Measurements from ENCODE around the gene CHODL.

DNA sequence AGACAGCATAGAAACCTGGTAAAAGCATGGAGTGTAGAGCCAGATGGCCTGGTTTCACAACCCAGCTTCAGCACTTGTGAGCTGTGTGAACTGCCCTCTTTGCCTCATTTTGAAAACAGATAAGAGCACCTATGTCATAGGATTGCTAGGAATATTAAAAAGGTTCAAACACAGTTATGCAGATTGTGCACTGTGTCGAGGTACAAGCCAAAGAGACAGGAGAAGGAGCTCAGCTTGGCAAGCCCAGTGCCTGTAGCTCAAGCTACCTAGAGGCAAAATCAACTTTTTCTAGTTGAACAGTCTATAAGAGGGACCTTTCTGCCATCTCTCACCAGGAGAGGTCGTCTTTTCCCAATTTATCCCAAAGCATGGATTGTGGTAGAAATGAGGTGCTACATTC is 5.0 kb downstream of the CHODL start:
- TF ChIP-seq CTCF (IDR thresholded peaks at IDR 0.05; ENCODE audit: extremely low read depth in 1 of 2, insufficient read depth in 1 of 2, low read depth in 1 of 2, low read length in 2 of 2): no peak
- no peak for TF ChIP-seq POLR2A (IDR thresholded peaks at IDR 0.05; ENCODE audit: low read depth, low read length)
